SKM-1 treated with dmso at 0.1 percent for 144 hours (cell line): ENCODE measurements around the gene THBS2.
"Not testable (repeated sequence)": the region's sequence is repeated elsewhere in the genome, so short reads cannot be mapped to it uniquely, and the experiment has no call there.

Source experiments
- DNase-seq: peaks from one replicate; lab custom pipeline; 2025; ENCODE audit not compliant: unreplicated experiment; lab: John Stamatoyannopoulos, UW

Gene THBS2

GRCh38 chr6:169273511-169273910, 19.9 kb upstream of the THBS2 start:
- DNase-seq: no peak

DNA sequence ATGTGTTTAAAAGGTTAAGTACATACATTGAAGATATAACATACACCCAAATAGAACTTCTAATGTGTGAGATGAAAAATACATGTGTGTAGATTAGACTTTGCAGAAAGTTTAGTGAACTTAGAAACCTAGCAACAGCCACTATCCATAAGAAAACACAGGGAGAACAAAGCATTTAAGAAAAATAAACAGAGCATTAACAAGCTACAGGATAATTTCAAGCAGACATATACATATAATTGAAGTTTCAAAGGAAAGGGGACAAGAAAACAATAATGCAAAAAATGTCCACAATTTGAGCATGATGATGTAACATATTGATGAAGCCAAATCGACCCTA, 18.2 kb upstream of the THBS2 start:
- DNase-seq: no peak

- DNase-seq: no peak
Measured at GRCh38 chr6:169271158-169271876, 17.7 kb upstream of the THBS2 start.

GRCh38 chr6:169270077-169270380, 16.4 kb upstream of the THBS2 start:
- not testable (repeated sequence) for DNase-seq

DNA sequence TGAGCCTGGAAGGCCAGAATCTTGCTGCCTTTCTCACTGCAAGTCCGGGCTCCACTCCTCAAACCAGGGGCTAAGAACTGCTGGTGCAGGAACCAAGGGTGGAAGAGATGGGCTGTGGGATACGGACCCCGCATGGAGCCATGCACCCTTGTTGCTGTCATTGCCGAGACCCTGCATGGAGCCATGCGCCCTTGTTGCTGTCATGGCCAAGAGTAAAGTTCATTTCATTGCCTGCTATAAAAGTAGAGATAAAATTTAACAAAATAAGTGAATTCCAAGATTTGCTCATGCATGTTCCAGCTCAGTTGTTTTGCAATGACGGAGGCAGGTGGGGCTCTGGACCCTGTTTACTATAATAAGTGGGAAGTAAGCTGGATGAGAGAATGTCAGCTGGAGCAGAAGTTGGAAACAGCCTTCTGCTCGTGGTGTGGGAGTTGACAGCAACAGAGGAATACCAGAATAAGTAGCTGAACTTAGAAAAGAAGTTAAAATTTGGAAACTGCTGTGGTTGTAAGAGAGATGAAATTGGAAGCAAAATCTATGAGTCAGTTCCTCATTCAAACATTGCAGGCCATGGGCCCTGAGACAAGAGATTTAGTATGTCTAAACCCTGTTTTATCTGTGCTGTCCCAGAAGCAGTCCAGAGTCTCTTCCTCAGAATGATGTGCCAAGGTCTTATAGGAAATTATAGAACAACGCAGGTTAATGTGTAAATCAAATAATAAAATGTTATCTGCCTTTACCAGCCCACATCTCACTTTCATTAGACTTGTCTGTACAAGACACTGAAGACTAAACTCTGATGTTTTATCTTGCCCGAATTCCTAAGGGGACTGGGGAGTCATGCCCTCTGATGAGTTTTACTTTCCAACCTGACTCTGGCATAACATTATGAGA, 15.8 kb upstream of the THBS2 start:
- peak; percentile 65 for DNase-seq

- DNase-seq: no peak
Measured at GRCh38 chr6:169268276-169268675, 14.6 kb upstream of the THBS2 start.

- no peak for DNase-seq
Measured at GRCh38 chr6:169266746-169267591, 13.3 kb upstream of the THBS2 start.

DNA sequence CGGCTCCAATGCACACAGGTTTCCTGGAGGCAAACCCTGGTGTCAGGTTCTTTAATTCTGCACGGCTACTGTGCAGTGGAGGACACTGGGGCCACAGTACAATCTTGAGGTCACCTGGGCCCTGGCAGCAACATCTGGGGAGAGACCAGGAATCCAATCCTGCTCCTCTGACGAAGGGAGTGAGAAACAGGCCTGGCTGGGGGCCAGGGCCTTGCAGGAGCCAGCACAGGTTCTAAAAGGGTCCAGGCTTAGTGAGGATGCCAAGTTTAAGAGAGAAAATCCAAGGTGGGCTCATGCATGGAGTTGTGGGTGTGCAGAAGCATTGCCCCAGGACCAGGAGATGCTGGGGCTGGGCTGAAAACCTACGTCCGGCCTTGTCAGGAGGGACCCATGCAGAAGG, 12.6 kb upstream of the THBS2 start:
- no peak for DNase-seq

DNA sequence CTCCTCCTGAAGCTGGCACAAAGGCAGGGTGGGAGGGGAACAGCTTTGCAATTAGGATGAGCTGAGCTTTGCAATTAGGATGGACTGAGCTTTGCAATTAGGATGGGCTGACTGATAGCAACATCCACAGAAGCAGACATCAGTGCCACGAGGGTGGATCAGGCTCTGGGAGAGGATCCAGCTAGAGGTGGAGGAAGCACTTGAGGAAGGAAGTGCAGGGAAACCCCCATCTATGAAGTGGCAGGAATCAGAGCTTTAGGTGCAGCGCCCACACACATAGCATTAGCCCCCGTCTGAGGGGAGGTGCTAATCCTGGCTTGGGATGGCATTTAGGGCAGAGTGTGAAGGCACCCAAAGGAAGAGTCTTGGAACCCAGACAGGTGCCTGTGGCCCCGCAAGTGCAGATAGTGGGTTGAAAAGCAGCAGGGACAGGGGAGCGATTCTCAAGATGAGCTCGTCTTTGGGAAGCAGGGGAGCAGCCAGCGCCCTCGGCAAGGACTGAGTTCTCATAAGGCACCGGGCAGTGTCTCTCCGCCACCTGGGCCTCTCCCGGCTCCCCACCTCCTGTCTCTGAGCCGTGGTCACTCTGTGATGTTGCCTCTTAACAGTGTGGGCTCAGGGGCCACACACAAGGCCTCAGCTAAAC, 12.0 kb upstream of the THBS2 start:
- DNase-seq: no peak

DNA sequence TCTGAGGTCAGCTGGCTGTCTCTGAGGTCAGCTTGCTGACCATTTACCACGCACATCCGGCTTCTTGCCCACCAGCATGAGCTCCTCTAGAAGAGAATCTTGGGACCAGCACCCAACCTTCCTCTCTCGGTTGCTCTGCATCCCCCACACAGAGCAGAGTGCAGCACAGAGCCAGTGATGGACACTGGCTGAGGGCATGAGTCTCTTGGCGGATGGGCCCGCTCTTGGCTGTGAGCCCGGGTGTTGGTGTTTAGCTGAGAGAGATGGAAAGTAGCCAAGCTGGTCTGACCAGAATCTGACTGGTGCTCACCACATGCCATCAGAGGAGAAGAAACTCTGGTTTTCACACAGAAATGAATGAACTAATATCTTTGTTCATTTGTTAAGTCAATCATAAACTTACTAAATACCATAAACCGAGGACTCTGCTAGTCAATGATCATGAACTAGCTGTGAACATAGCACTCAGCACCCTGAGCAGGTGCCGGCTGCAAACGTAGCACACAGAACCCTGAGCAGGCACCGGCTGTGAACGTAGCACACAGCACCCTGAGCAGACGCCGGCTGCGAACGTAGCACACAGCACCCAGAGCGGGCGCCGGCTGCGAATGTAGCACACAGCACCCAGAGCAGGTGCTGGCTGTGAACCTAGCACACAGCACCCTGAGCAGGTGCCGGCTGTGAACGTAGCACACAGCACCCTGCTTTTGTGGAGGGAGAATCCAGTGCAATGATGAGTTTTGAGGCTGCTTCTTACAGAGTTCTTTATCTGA, 10.4 kb upstream of the THBS2 start:
- no peak for DNase-seq

DNA sequence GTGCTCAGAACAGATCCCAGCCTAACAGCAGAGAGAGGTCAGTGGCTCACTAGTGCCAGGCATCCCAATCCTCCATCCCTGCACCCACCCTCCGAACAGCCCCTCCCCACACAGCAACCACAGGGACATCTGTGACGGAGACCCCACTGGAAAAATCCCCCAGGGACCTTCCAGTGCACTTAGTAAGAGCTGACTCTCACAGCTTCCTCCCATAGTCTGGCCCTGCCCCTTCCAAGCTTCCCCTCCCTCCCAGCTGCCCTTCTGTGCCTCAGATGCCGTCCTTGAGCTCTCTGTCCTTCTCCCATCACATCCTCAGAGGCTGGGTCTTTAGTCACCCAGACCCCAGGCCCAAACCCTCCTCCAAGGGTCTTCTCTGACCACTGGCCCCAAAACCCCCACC, 9.7 kb upstream of the THBS2 start:
- no peak for DNase-seq

DNA sequence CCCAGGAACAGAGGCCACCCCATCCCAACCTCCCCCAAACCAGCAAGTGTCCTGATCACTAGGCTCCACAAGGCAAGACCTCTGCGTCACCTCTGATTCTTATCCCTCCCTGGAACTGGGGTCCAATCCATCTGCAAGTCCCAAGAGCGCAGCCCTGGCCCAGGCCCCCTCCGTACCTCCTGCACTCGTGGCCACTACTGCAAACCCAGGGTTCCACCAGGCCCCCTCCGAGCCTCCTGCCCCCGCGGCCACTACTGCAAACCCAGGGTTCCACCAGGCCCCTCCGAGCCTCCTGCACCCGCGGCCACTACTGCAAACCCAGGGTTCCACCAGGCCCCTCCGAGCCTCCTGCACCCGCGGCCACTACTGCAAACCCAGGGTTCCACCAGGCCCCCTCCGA, 9.0 kb upstream of the THBS2 start:
- not testable (repeated sequence) for DNase-seq

DNA sequence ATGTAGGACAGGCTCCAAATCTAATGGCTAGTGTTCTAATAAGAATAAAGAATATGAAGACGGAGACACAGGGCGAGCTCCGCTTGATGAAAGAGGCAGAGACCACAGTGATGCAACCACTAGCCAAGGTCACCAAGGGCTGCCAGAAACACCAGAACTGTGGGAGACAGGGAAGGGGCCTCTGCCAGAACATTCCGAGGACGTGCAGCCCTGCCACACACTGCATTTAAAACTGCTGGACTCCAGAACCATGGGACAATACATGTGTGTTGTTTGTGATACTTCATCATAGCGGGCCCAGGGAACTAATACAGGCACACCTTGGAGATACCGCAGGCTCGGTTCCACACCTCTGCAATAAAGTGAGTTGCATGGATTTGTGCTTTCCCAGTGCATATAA, 2.9 kb upstream of the THBS2 start:
- no peak for DNase-seq

GRCh38 chr6:169256061-169256460, 2.4 kb upstream of the THBS2 start:
- no peak for DNase-seq

DNA sequence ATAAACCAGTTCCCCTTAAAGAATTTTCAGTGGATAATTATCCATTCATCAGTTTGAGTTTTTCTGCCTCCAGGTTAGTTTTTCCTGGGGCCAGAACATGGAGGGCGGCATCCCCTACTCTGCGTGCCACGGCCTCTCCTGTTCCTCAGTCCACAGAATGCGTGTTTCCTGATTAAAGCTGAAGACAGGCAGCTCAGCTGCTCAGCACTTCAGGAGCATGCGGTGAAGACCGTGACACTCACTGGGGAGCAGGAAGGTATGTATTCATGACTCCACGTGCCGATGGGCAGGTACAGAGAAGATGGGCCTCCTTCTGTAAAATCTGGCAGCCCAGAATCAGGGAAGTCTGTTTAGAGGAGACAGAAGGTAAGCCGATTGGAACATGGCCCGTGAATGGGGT, 2.0 kb upstream of the THBS2 start:
- no peak for DNase-seq

GRCh38 chr6:169254456-169255316, 1.0 kb upstream of the THBS2 start:
- no peak for DNase-seq

GRCh38 chr6:169252505-169253189, 999 bp downstream of the THBS2 start:
- DNase-seq: no peak

GRCh38 chr6:169251822-169252504, 1.7 kb downstream of the THBS2 start:
- DNase-seq: no peak
